Liver (tissue), 3 donors: ENCODE results near the gene ENG.

Source experiments
- ATF3 ChIP-seq: IDR thresholded peaks from 2 replicates; pipeline ENCODE4 v1.6.1; 2016; ENCODE audit warnings: antibody characterized with exemption
- CTCF ChIP-seq: fragments of 150-350 bp; IDR thresholded peaks from 2 replicates; pipeline ENCODE4 v1.5.1; 2017; ENCODE audit warnings: improper control_type of control experiment, low read depth, low read length; ENCODE audit not compliant: missing input control
- FOXA1 ChIP-seq: IDR thresholded peaks from 2 replicates; pipeline ENCODE4 v1.6.1; 2016; ENCODE audit warnings: antibody characterized with exemption
- FOXA2 ChIP-seq: IDR thresholded peaks from 2 replicates; pipeline ENCODE4 v1.6.1; 2016; ENCODE audit warnings: antibody characterized with exemption
- HNF4G ChIP-seq: IDR thresholded peaks from 2 replicates; pipeline ENCODE4 v1.6.1; 2016; ENCODE audit warnings: antibody characterized with exemption
- MAX ChIP-seq: IDR thresholded peaks from 2 replicates; pipeline ENCODE4 v1.6.1; 2016; ENCODE audit warnings: antibody characterized with exemption
- RAD21 ChIP-seq, 2 donors: IDR thresholded peaks; 2 replicates each; pipeline ENCODE4 v1.6.1; 2016; ENCODE audit warnings: antibody characterized with exemption in 2 of 2, mild to moderate bottlenecking in 2 of 2
- REST ChIP-seq: IDR thresholded peaks from 2 replicates; pipeline ENCODE4 v1.6.1; 2016; ENCODE audit warnings: antibody characterized with exemption, mild to moderate bottlenecking
- RXRA ChIP-seq, 2 donors: IDR thresholded peaks; 2 replicates each; pipeline ENCODE4 v1.6.1; 2017 to 2018; ENCODE audit warnings: antibody characterized with exemption in 2 of 2, mild to moderate bottlenecking in 1 of 2
- SP1 ChIP-seq: IDR thresholded peaks from 2 replicates; pipeline ENCODE4 v1.6.1; 2018; ENCODE audit warnings: antibody characterized with exemption, mild to moderate bottlenecking
- TAF1 ChIP-seq: conservative IDR thresholded peaks from 2 replicates; pipeline ENCODE4 v1.6.1; 2016; ENCODE audit warnings: antibody characterized with exemption, mild to moderate bottlenecking
- YY1 ChIP-seq: IDR thresholded peaks from 2 replicates; pipeline ENCODE4 v1.6.1; 2016; ENCODE audit warnings: antibody characterized with exemption, mild to moderate bottlenecking
- ZBTB33 ChIP-seq: IDR thresholded peaks from 2 replicates; pipeline ENCODE4 v1.6.1; 2016; ENCODE audit warnings: antibody characterized with exemption
- donor health status: healthy.
- donor health status: healthy.

GRCh38 chr9:127770905-127771569, 83.4 kb downstream of the ENG start:
- TF ChIP-seq CTCF, result no peak
- peak; percentile 66 for TF ChIP-seq YY1
- TF ChIP-seq FOXA1, result peak; percentile 22
- TF ChIP-seq ATF3, result no peak
- TF ChIP-seq ZBTB33, result no peak
- peak; percentile 8 to 37 for TF ChIP-seq RXRA (IDR thresholded peaks at IDR 0.05)
- TF ChIP-seq SP1, result peak; percentile 94
- TF ChIP-seq HNF4G, result no peak
- TF ChIP-seq TAF1, result no peak
- TF ChIP-seq RAD21 (IDR thresholded peaks at IDR 0.05), result peak; percentile 34 to 59
- TF ChIP-seq MAX, result no peak
- no peak for TF ChIP-seq FOXA2
- peak; percentile 63 for TF ChIP-seq REST
